Mesendoderm (in vitro differentiated cells): ENCODE measurements around the gene ADGRE2.
"Not testable (repeated sequence)": the region's sequence is repeated elsewhere in the genome, so short reads cannot be mapped to it uniquely, and the experiment has no call there.

Source experiments
- DNase-seq: peaks from one replicate; pipeline ENCODE4 v3.0.0; 2013
- H2AK5ac ChIP-seq: 2 replicates; pipeline ENCODE4 v1.6.1; 2013; ENCODE audit warnings: low read length, inconsistent platforms
- H2BK120ac ChIP-seq: 2 replicates; pipeline ENCODE4 v1.6.1; 2013; ENCODE audit warnings: low read depth, mild to moderate bottlenecking, low read length, moderate library complexity, mixed read lengths
- H2BK15ac ChIP-seq: replicated peaks from 2 replicates; pipeline ENCODE4 v1.6.1; 2013; ENCODE audit warnings: low read depth, mild to moderate bottlenecking, moderate library complexity
- H2BK5ac ChIP-seq: 2 replicates; pipeline ENCODE4 v1.6.1; 2013; ENCODE audit warnings: low read length, inconsistent platforms
- H3K18ac ChIP-seq: 2 replicates; pipeline ENCODE4 v1.6.1; 2013; ENCODE audit warnings: mild to moderate bottlenecking, low read length, mixed read lengths
- H3K23ac ChIP-seq: one replicate; pipeline ENCODE4 v1.6.1; 2013; ENCODE audit warnings: low read length
- H3K27ac ChIP-seq: 2 replicates; pipeline ENCODE4 v1.5.1; 2013; ENCODE audit warnings: low read depth, mild to moderate bottlenecking, inconsistent platforms, low read length, moderate library complexity
- H3K27me3 ChIP-seq: 2 replicates; pipeline ENCODE4 v1.6.1; 2013; ENCODE audit warnings: low read length, control low read depth, mild to moderate bottlenecking, inconsistent platforms; ENCODE audit not compliant: insufficient read depth, poor library complexity
- H3K36me3 ChIP-seq: 2 replicates; pipeline ENCODE4 v1.6.1; 2013; ENCODE audit warnings: low read length, inconsistent platforms; ENCODE audit not compliant: control insufficient read depth, insufficient read depth
- H3K4ac ChIP-seq: one replicate; pipeline ENCODE4 v1.6.1; 2013; ENCODE audit warnings: low read depth, mild to moderate bottlenecking, low read length, moderate library complexity
- H3K4me1 ChIP-seq: 2 replicates; pipeline ENCODE4 v1.6.1; 2013; ENCODE audit warnings: low read depth, low read length, inconsistent platforms; ENCODE audit not compliant: control insufficient read depth
- H3K4me2 ChIP-seq: 2 replicates; pipeline ENCODE4 v1.6.1; 2013; ENCODE audit warnings: low read length
- H3K4me3 ChIP-seq: 2 replicates; pipeline ENCODE4 v1.5.1; 2013; ENCODE audit warnings: mild to moderate bottlenecking, low read length
- H3K56ac ChIP-seq: one replicate; pipeline ENCODE4 v1.6.1; 2013; ENCODE audit warnings: low read length
- H3K79me1 ChIP-seq: 2 replicates; pipeline ENCODE4 v1.6.1; 2013; ENCODE audit warnings: low read length, inconsistent platforms
- H3K79me2 ChIP-seq: 2 replicates; pipeline ENCODE4 v1.6.1; 2013; ENCODE audit warnings: mild to moderate bottlenecking, low read length; ENCODE audit not compliant: control insufficient read depth, insufficient read depth
- H3K9ac ChIP-seq: 2 replicates; pipeline ENCODE4 v1.6.1; 2013; ENCODE audit warnings: low read length, inconsistent platforms
- H4K5ac ChIP-seq: one replicate; pipeline ENCODE4 v1.6.1; 2013; ENCODE audit warnings: low read length
- H4K8ac ChIP-seq: one replicate; pipeline ENCODE4 v1.6.1; 2013; ENCODE audit warnings: low read depth, mild to moderate bottlenecking, control low read depth, low read length, moderate library complexity
- WGBS: extraction: QIAGEN DNeasy Blood & Tissue Kit; methylation state at CpG from one replicate; pipeline ENCODE4 v1.1.7; 2013; ENCODE audit warnings: low lambda C conversion rate, missing lambda C conversion rate; ENCODE audit not compliant: insufficient coverage; ENCODE audit errors: extremely low coverage; 5-methylcytosine and 5-hydroxymethylcytosine counted together

Gene ADGRE2

GRCh38 chr19:14777645-14778044, 715 bp downstream of the ADGRE2 start:
- no CpG with 5 or more reads among the region's 4 CpGs for WGBS
- not testable (repeated sequence) for DNase-seq, H3K79me2 ChIP-seq

DNA sequence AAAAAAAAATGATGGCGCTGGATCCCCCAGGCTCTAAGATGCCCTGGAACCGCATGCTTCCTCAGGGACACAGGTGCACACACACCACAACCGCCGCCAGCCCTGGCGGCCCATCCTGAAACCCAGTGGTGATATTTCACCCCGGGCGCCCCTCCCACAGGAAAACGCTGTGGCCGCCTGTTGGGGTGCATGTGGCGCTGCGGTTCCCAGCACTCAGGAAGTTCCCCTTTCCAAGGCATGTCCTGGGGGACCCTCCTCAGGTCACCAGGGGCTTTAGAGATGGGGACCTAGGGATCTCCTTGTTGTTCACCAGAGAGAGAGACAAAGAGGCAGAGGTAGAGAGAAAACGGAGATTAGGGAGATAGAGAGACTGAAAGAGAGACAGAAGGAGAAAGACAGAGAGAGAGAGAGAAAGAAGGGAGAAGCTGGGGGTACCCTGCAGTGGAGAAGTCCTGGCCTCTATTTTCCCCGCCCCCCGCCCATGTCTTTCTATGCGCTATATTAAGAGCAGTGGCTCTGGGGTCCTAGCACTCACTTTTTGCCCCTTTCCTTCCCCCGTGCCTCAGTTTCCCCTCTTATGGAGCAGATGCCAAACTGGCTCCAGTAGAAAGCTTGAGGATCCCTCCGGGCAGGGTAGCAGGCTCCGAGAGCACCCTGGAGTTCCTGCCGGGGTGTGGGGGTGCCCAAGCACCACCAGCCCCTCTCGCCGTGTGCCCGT, 2.3 kb downstream of the ADGRE2 start:
- H3K4ac ChIP-seq: no peak overlapping the region
- WGBS: no CpG with 5 or more reads among the region's 22 CpGs
- no peak overlapping the region for H4K5ac ChIP-seq
- H3K18ac ChIP-seq: no peak overlapping the region
- no peak for DNase-seq
- H3K27ac ChIP-seq: no peak overlapping the region
- peak overlapping the region; percentile 68 for H3K4me2 ChIP-seq
- peak overlapping the region; percentile 20 for H3K4me3 ChIP-seq
- H3K9ac ChIP-seq: peak overlapping the region; percentile 42
- H3K4me1 ChIP-seq: no peaks in the 10 kb centered on the region
- no peak overlapping the region for H4K8ac ChIP-seq
- no peaks in the 10 kb centered on the region for H3K36me3 ChIP-seq
- H3K79me1 ChIP-seq: no peaks in the 10 kb centered on the region
- H3K79me2 ChIP-seq: no peaks in the 10 kb centered on the region
- no peak overlapping the region for H2BK120ac ChIP-seq
- peak overlapping the region; percentile 25 for H3K56ac ChIP-seq
- no peak overlapping the region for H2BK15ac ChIP-seq
- no peak overlapping the region for H3K23ac ChIP-seq
- no peak overlapping the region for H2AK5ac ChIP-seq
- no peak overlapping the region for H2BK5ac ChIP-seq
- no peaks in the 10 kb centered on the region for H3K27me3 ChIP-seq

More at GRCh38 chr19:14777645-14778044, 715 bp downstream of the ADGRE2 start:
- not testable (repeated sequence) for H3K9ac ChIP-seq, H2BK15ac ChIP-seq, H2BK120ac ChIP-seq, H3K4ac ChIP-seq, H4K8ac ChIP-seq, H2AK5ac ChIP-seq, H3K27ac ChIP-seq, H3K36me3 ChIP-seq, H2BK5ac ChIP-seq, H3K4me3 ChIP-seq, H3K18ac ChIP-seq, H3K23ac ChIP-seq, H3K4me2 ChIP-seq, H3K27me3 ChIP-seq, H3K79me1 ChIP-seq, H4K5ac ChIP-seq, H3K4me1 ChIP-seq, H3K56ac ChIP-seq

DNA sequence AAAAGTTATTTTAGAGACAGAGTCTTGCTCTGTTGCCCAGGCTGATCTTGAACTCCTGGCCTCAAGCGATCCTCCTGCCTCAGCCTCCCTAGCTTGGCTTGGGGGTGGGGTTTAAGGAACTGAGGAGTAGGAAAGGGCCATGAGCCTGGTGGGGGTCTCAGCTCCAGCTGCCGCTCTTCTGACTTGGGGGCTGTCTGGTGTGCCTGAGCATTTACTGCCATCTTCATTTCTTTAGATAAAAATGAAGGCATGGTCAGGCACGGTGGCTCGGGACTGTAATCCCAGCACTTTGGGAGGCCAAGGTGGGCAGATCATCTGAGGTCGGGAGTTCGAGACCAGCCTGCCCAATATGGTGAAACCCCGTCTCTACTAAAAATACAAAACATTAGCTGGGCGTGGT, 3.0 kb downstream of the ADGRE2 start:
- H3K4me2 ChIP-seq, H3K4me3 ChIP-seq, H3K4ac ChIP-seq, DNase-seq, H3K79me2 ChIP-seq, H3K23ac ChIP-seq, H4K5ac ChIP-seq, H2BK120ac ChIP-seq, H2AK5ac ChIP-seq, H3K27ac ChIP-seq, H3K9ac ChIP-seq, H3K18ac ChIP-seq, H3K27me3 ChIP-seq, H3K36me3 ChIP-seq, H3K79me1 ChIP-seq, H2BK15ac ChIP-seq, H2BK5ac ChIP-seq, H4K8ac ChIP-seq, H3K56ac ChIP-seq, H3K4me1 ChIP-seq: not testable (repeated sequence)
- WGBS: no CpG with 5 or more reads among the region's 8 CpGs

DNA sequence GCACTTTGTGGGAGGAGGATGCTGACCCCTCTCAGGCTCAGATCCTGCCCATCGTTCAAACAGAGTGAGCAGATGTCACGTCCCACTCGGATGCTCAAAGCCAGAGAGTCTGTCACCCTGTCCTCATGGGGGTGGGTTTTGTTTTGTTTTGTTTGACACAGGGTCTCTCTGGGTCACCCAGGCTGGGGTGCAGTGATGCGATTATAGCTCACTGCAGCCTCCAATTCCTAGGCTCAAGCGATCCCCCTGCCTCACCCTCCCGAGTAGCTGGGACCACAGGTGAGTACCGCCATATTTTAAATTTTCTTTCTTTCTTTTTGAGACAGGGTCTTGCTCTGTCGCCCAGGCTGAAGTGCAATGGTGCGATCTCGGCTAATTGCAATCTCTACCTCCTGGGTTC, 4.0 kb downstream of the ADGRE2 start:
- Histone ChIP-seq H3K79me2 (no peaks in the 10 kb centered on the region), H3K4ac (no peak overlapping the region), H4K8ac (no peak overlapping the region), H3K4me3 (no peak overlapping the region), H3K27me3 (no peaks in the 10 kb centered on the region), H4K5ac (no peak overlapping the region), H3K4me2 (no peak overlapping the region), H3K23ac (no peak overlapping the region), H2BK5ac (no peak overlapping the region), H3K9ac (no peak overlapping the region), H3K18ac (no peak overlapping the region), H3K27ac (no peak overlapping the region), H3K4me1 (no peaks in the 10 kb centered on the region), H3K79me1 (no peaks in the 10 kb centered on the region), H2BK120ac (no peak overlapping the region), H2AK5ac (no peak overlapping the region), H3K36me3 (no peaks in the 10 kb centered on the region), H2BK15ac (no peak overlapping the region), H3K56ac (no peak overlapping the region)
- no CpG with 5 or more reads among the region's 10 CpGs for WGBS
- no peak for DNase-seq

GRCh38 chr19:14773722-14774121, 4.6 kb downstream of the ADGRE2 start:
- not testable (repeated sequence) for DNase-seq, H3K36me3 ChIP-seq, H3K27me3 ChIP-seq, H2BK5ac ChIP-seq, H3K27ac ChIP-seq, H3K18ac ChIP-seq, H3K4ac ChIP-seq, H3K23ac ChIP-seq, H2BK15ac ChIP-seq, H4K5ac ChIP-seq, H3K56ac ChIP-seq, H3K4me3 ChIP-seq, H3K79me1 ChIP-seq, H3K9ac ChIP-seq, H3K4me1 ChIP-seq, H4K8ac ChIP-seq, H2AK5ac ChIP-seq, H2BK120ac ChIP-seq, H3K79me2 ChIP-seq, H3K4me2 ChIP-seq
- WGBS: no CpG with 5 or more reads among the region's 9 CpGs

GRCh38 chr19:14772995-14773394, 5.4 kb downstream of the ADGRE2 start:
- Histone ChIP-seq H4K5ac (no peak overlapping the region), H3K4me3 (no peak overlapping the region), H3K36me3 (no peaks in the 10 kb centered on the region), H4K8ac (no peak overlapping the region), H3K4ac (no peak overlapping the region), H2BK5ac (no peak overlapping the region), H3K18ac (no peak overlapping the region), H2BK120ac (no peak overlapping the region), H3K9ac (no peak overlapping the region), H3K4me1 (no peaks in the 10 kb centered on the region), H3K79me2 (no peaks in the 10 kb centered on the region), H3K4me2 (no peak overlapping the region), H3K27me3 (no peaks in the 10 kb centered on the region), H2BK15ac (no peak overlapping the region), H3K23ac (no peak overlapping the region), H3K79me1 (no peaks in the 10 kb centered on the region), H3K56ac (no peak overlapping the region), H2AK5ac (no peak overlapping the region), H3K27ac (no peak overlapping the region)
- WGBS: no CpG with 5 or more reads among the region's 7 CpGs
- DNase-seq: no peak
